HCT116 (cell line): ENCODE data around the gene CD84. TPM values are rescaled to one million over a fixed set of nuclear protein-coding genes. Genes with fewer than 3 reads are reported as not detected.

Source experiments
- ATAC-seq: fragments of 200-7000 bp; cut with Tn5 transposase; 2 replicates; pipeline ENCODE4 v1.9.1; 2020; ENCODE audit warnings: mild to moderate bottlenecking, moderate library complexity
- BruUV-seq: library from RNA; stranded (reverse); fragments of 400-500 nt; replicated peaks from 2 replicates; lab custom pipeline; 2021; lab: Mats Ljungman, UMichigan
- CTCF ChIA-PET: fragments of 300-600 bp; sonication (Branson Sonifier 250); formaldehyde crosslinking; loops from one replicate; lab custom pipeline; 2021; ENCODE audit warnings: antibody characterized with exemption; lab: Charles Lee
- POLR2A ChIA-PET: fragments of 300-600, 350-600 bp; sonication (Branson Sonifier 250); formaldehyde crosslinking; loops from one replicate; lab custom pipeline; 2021; ENCODE audit warnings: antibody characterized with exemption; lab: Charles Lee
- RAD21 ChIA-PET, 2 experiments: fragments of 300-600 bp; sonication (Branson Sonifier 250); formaldehyde crosslinking; loops; one replicate each; lab custom pipeline; 2023; ENCODE audit warnings: low total read pairs in 2 of 2; ENCODE audit not compliant: uncharacterized antibody in 2 of 2, unreplicated experiment in 2 of 2, low non-redundant PET in 1 of 2; lab: Charles Lee
- DNase-seq: peaks from one replicate; pipeline ENCODE4 v3.0.0-alpha.2; 2010; ENCODE audit warnings: low read depth, low spot score
- H2AFZ ChIP-seq: fragments of 200-600 bp; shearing (Covaris generic), sonication (generic); 2 replicates; pipeline ENCODE4 v1.6.1; 2017; ENCODE audit warnings: low read depth, mixed run types, mixed read lengths, antibody characterized with exemption, low read length; ENCODE audit not compliant: poor library complexity, severe bottlenecking
- H3K27ac ChIP-seq: 2 replicates; pipeline ENCODE4 v1.5.1; 2012; ENCODE audit warnings: low read depth, low read length
- H3K27me3 ChIP-seq: fragments of 200-600 bp; sonication (generic); 2 replicates; pipeline ENCODE4 v1.6.1; 2016; ENCODE audit warnings: mixed run types, low read length, mixed read lengths; ENCODE audit not compliant: insufficient read depth
- H3K36me3 ChIP-seq, 2 experiments: fragments of 200-500 bp in 1 of 2; fragments of 200-600 bp in 1 of 2; sonication (Bioruptor generic) in 1 of 2; sonication (generic) in 1 of 2; 2 replicates each; pipeline versions ENCODE4 v1.5.1 to v1.6.1; 2014 to 2016; ENCODE audit warnings: low read length in 2 of 2, inconsistent platforms in 1 of 2, mixed read lengths in 1 of 2, mixed run types in 1 of 2; ENCODE audit not compliant: insufficient read depth in 2 of 2, control insufficient read depth in 1 of 2
- H3K4me1 ChIP-seq, 2 experiments: fragments of 200-600 bp in 1 of 2; sonication (generic) in 1 of 2; 2 replicates each; pipeline versions ENCODE4 v1.5.1 to v1.6.1; 2012 to 2017; ENCODE audit warnings: low read length in 2 of 2, inconsistent platforms in 1 of 2, mild to moderate bottlenecking in 1 of 2, mixed read lengths in 1 of 2, mixed run types in 1 of 2, moderate library complexity in 1 of 2; ENCODE audit not compliant: insufficient read depth in 2 of 2, control insufficient read depth in 1 of 2
- H3K4me2 ChIP-seq: fragments of 200-600 bp; sonication (generic); 2 replicates; pipeline ENCODE4 v1.6.1; 2017; ENCODE audit warnings: mixed run types, low read length, mixed read lengths
- H3K4me3 ChIP-seq, 2 experiments: fragments of 200-600 bp in 1 of 2; sonication (generic) in 1 of 2; replicated peaks in 1 of 2; 2 replicates each; pipeline ENCODE4 v1.5.1; 2011 to 2016; ENCODE audit warnings: low read length in 2 of 2, control low read depth in 1 of 2, low read depth in 1 of 2, mild to moderate bottlenecking in 1 of 2, mixed read lengths in 1 of 2, mixed run types in 1 of 2
- H3K79me2 ChIP-seq: fragments of 200-600 bp; sonication (generic); 2 replicates; pipeline ENCODE4 v1.6.1; 2017; ENCODE audit warnings: mild to moderate bottlenecking, mixed run types, low read length, moderate library complexity, mixed read lengths; ENCODE audit not compliant: insufficient read depth
- H3K9ac ChIP-seq: fragments of 200-600 bp; sonication (generic); 2 replicates; pipeline ENCODE4 v1.6.1; 2016; ENCODE audit warnings: low read length, mixed read lengths
- H3K9me2 ChIP-seq: fragments of 200-600 bp; sonication (generic), shearing (Covaris generic); 2 replicates; pipeline ENCODE4 v1.6.1; 2017; ENCODE audit warnings: mixed run types, mild to moderate bottlenecking, moderate library complexity; ENCODE audit not compliant: insufficient read depth
- H3K9me3 ChIP-seq, 2 experiments: fragments of 200-500 bp in 1 of 2; fragments of 200-600 bp in 1 of 2; sonication (Bioruptor generic) in 1 of 2; sonication (generic) in 1 of 2; 2 replicates each; pipeline ENCODE4 v1.6.1; 2014 to 2017; ENCODE audit warnings: low read length in 2 of 2, mixed read lengths in 2 of 2, inconsistent platforms in 1 of 2, low read depth in 1 of 2, mild to moderate bottlenecking in 1 of 2, mixed run types in 1 of 2, moderate library complexity in 1 of 2; ENCODE audit not compliant: control insufficient read depth in 1 of 2, insufficient read depth in 1 of 2
- H4K20me1 ChIP-seq: fragments of 200-600 bp; sonication (generic), shearing (Covaris generic); 2 replicates; pipeline ENCODE4 v1.6.1; 2017; ENCODE audit warnings: mixed run types, mild to moderate bottlenecking, moderate library complexity; ENCODE audit not compliant: insufficient read depth
- ATF3 ChIP-seq: IDR thresholded peaks from 2 replicates; pipeline ENCODE4 v1.6.1; 2012
- CBX3 ChIP-seq: IDR thresholded peaks from 2 replicates; pipeline ENCODE4 v1.6.1; 2012; ENCODE audit warnings: low read depth
- CEBPB ChIP-seq: IDR thresholded peaks from 2 replicates; pipeline ENCODE4 v1.6.1; 2012; ENCODE audit warnings: low read depth
- EGR1 ChIP-seq: IDR thresholded peaks from 2 replicates; pipeline ENCODE4 v1.6.1; 2012; ENCODE audit warnings: low read depth
- ELF1 ChIP-seq: IDR thresholded peaks from 2 replicates; pipeline ENCODE4 v1.6.1; 2012; ENCODE audit warnings: low read depth, borderline replicate concordance
- EZH2 ChIP-seq: fragments of 200-600 bp; sonication (generic); IDR thresholded peaks from 2 replicates; pipeline ENCODE4 v1.6.1; 2017; ENCODE audit warnings: antibody characterized with exemption, mixed run types
- EZH2phosphoT487 ChIP-seq: fragments of 200-600 bp; IDR thresholded peaks from 2 replicates; pipeline ENCODE4 v1.6.1; 2018; ENCODE audit warnings: antibody characterized with exemption, borderline replicate concordance
- JUND ChIP-seq: IDR thresholded peaks from 2 replicates; pipeline ENCODE4 v1.6.1; 2012
- MAX ChIP-seq: IDR thresholded peaks from 2 replicates; pipeline ENCODE4 v1.6.1; 2012
- POLR2A ChIP-seq: IDR thresholded peaks from 2 replicates; pipeline ENCODE4 v1.7.0; 2011; ENCODE audit warnings: borderline replicate concordance; ENCODE audit not compliant: insufficient read depth, insufficient read length; ENCODE audit errors: extremely low read depth
- POLR2AphosphoS5 ChIP-seq: IDR thresholded peaks from 2 replicates; pipeline ENCODE4 v1.6.1; 2011; ENCODE audit warnings: mild to moderate bottlenecking, low read depth, low read length, moderate library complexity
- RAD21 ChIP-seq: IDR thresholded peaks from 2 replicates; pipeline ENCODE4 v1.6.1; 2012; ENCODE audit warnings: low read depth, mild to moderate bottlenecking
- REST ChIP-seq: IDR thresholded peaks from 2 replicates; pipeline ENCODE4 v1.6.1; 2012; ENCODE audit warnings: low read depth
- TCF7L2 ChIP-seq: IDR thresholded peaks from 2 replicates; pipeline ENCODE4 v1.7.0; 2011; ENCODE audit warnings: borderline replicate concordance, inconsistent platforms; ENCODE audit not compliant: insufficient read depth, insufficient read length; ENCODE audit errors: extremely low read depth
- YY1 ChIP-seq: IDR thresholded peaks from 2 replicates; pipeline ENCODE4 v1.6.1; 2011; ENCODE audit warnings: low read length, low read depth, moderate library complexity, mild to moderate bottlenecking; ENCODE audit not compliant: insufficient replicate concordance; ENCODE audit errors: extremely low read depth
- ZFX ChIP-seq: fragments of 450-650 bp; IDR thresholded peaks from 2 replicates; pipeline ENCODE4 v1.6.1; 2017
- ZNF274 ChIP-seq: fragments of 200-500 bp; sonication (Bioruptor generic); IDR thresholded peaks from 2 replicates; pipeline ENCODE4 v1.6.1; 2014; ENCODE audit warnings: mild to moderate bottlenecking, low read depth, low read length, inconsistent platforms
- intact Hi-C: fragments of 100-400 bp; cut with micrococcal nuclease; formaldehyde crosslinking; loops from 2 replicates; pipeline ENCODE4 v1.10.0; 2022
- total RNA-seq: library from RNA; stranded (reverse); gene quantifications from one replicate; pipeline ENCODE4 v1.2.1, GENCODE V29; 2021; ENCODE audit not compliant: unreplicated experiment
- TF ChIP-seq, protein P1 (sequence below): IDR thresholded peaks from 2 replicates; pipeline ENCODE4 v1.6.1; 2011; ENCODE audit warnings: mild to moderate bottlenecking, low read length, moderate library complexity; ENCODE audit not compliant: insufficient replicate concordance; ENCODE audit errors: extremely low read depth
- TF ChIP-seq, protein P2 (sequence below), 3 experiments: fragments of 200-600 bp in 1 of 3; sonication (generic) in 1 of 3; IDR thresholded peaks in 2 of 3; conservative IDR thresholded peaks in 1 of 3; 2 replicates each; pipeline ENCODE4 v1.5.1; 2012 to 2017; ENCODE audit warnings: low read depth in 2 of 3, low read length in 2 of 3, antibody characterized with exemption in 1 of 3, borderline replicate concordance in 1 of 3, control low read depth in 1 of 3, mild to moderate bottlenecking in 1 of 3, mixed read lengths in 1 of 3, mixed run types in 1 of 3, moderate library complexity in 1 of 3; ENCODE audit not compliant: insufficient read depth in 1 of 3

Gene CD84
- total RNA-seq, 1 experiment from 2014 or later, result 0.02 TPM

GRCh38 chr1:160558660-160559380, 20.5 kb downstream of the CD84 start:
- H3K9ac ChIP-seq, result no peak overlapping the region
- H3K9me2 ChIP-seq, result no peaks in the 10 kb centered on the region
- DNase-seq, result no peak
- H3K9me3 ChIP-seq, result no peaks in the 10 kb centered on the region
- POLR2A ChIA-PET, result no interaction called here
- intact Hi-C loops, result no loop called here
- ATAC-seq, result no peak
- CTCF ChIA-PET, result no interaction called here
- no peak for TF ChIP-seq CEBPB
- TF ChIP-seq MAX, result no peak
- TF ChIP-seq REST, result no peak
- TF ChIP-seq ZFX, result no peak
- no peak for TF ChIP-seq EGR1
- TF ChIP-seq TCF7L2, result no peak
- TF ChIP-seq ATF3, result no peak
- TF ChIP-seq EZH2phosphoT487, result no peak
- TF ChIP-seq POLR2AphosphoS5, result no peak
- TF ChIP-seq RAD21, result no peak
- no peak for TF ChIP-seq ELF1
- TF ChIP-seq, protein P1, sequence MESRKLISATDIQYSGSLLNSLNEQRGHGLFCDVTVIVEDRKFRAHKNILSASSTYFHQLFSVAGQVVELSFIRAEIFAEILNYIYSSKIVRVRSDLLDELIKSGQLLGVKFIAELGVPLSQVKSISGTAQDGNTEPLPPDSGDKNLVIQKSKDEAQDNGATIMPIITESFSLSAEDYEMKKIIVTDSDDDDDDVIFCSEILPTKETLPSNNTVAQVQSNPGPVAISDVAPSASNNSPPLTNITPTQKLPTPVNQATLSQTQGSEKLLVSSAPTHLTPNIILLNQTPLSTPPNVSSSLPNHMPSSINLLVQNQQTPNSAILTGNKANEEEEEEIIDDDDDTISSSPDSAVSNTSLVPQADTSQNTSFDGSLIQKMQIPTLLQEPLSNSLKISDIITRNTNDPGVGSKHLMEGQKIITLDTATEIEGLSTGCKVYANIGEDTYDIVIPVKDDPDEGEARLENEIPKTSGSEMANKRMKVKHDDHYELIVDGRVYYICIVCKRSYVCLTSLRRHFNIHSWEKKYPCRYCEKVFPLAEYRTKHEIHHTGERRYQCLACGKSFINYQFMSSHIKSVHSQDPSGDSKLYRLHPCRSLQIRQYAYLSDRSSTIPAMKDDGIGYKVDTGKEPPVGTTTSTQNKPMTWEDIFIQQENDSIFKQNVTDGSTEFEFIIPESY, result no peak
- TF ChIP-seq, protein P2, sequence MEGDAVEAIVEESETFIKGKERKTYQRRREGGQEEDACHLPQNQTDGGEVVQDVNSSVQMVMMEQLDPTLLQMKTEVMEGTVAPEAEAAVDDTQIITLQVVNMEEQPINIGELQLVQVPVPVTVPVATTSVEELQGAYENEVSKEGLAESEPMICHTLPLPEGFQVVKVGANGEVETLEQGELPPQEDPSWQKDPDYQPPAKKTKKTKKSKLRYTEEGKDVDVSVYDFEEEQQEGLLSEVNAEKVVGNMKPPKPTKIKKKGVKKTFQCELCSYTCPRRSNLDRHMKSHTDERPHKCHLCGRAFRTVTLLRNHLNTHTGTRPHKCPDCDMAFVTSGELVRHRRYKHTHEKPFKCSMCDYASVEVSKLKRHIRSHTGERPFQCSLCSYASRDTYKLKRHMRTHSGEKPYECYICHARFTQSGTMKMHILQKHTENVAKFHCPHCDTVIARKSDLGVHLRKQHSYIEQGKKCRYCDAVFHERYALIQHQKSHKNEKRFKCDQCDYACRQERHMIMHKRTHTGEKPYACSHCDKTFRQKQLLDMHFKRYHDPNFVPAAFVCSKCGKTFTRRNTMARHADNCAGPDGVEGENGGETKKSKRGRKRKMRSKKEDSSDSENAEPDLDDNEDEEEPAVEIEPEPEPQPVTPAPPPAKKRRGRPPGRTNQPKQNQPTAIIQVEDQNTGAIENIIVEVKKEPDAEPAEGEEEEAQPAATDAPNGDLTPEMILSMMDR (IDR thresholded peaks at IDR 0.05 in 2 of 3, conservative IDR thresholded peaks at IDR 0.05 in 1 of 3; ENCODE audit: borderline replicate concordance in 1 of 3, insufficient read depth in 1 of 3, low read depth in 2 of 3, low read length in 2 of 3), result no peak
- no peak for TF ChIP-seq YY1
- no peak for TF ChIP-seq EZH2
- TF ChIP-seq ZNF274, result no peak
- no peak for TF ChIP-seq CBX3
- TF ChIP-seq JUND, result no peak
- no peak for TF ChIP-seq POLR2A
- H3K4me3 ChIP-seq, result no peak overlapping the region
- no TSS peak for BruUV-seq
- H3K4me1 ChIP-seq, result no peaks in the 10 kb centered on the region
- H3K4me2 ChIP-seq, result no peak overlapping the region
- no peak overlapping the region for H3K27ac ChIP-seq
- no peak overlapping the region for H2AFZ ChIP-seq
- RAD21 ChIA-PET, result no interaction called here
- H3K79me2 ChIP-seq, result no peaks in the 10 kb centered on the region
- no peaks in the 10 kb centered on the region for H3K36me3 ChIP-seq
- no peaks in the 10 kb centered on the region for H3K27me3 ChIP-seq
- no peaks in the 10 kb centered on the region for H4K20me1 ChIP-seq
